HG02759 (cell line): ENCODE measurements around the gene PRCP.
"Not testable (repeated sequence)": the region's sequence is repeated elsewhere in the genome, so short reads cannot be mapped to it uniquely, and the experiment has no call there.

Source experiments
- ATAC-seq: cut with Tn5 transposase; IDR thresholded peaks from one replicate; pipeline ENCODE4 v1.9.1; 2021; ENCODE audit warnings: mild to moderate bottlenecking, moderate library complexity; ENCODE audit not compliant: unreplicated experiment

The PRCP gene

DNA sequence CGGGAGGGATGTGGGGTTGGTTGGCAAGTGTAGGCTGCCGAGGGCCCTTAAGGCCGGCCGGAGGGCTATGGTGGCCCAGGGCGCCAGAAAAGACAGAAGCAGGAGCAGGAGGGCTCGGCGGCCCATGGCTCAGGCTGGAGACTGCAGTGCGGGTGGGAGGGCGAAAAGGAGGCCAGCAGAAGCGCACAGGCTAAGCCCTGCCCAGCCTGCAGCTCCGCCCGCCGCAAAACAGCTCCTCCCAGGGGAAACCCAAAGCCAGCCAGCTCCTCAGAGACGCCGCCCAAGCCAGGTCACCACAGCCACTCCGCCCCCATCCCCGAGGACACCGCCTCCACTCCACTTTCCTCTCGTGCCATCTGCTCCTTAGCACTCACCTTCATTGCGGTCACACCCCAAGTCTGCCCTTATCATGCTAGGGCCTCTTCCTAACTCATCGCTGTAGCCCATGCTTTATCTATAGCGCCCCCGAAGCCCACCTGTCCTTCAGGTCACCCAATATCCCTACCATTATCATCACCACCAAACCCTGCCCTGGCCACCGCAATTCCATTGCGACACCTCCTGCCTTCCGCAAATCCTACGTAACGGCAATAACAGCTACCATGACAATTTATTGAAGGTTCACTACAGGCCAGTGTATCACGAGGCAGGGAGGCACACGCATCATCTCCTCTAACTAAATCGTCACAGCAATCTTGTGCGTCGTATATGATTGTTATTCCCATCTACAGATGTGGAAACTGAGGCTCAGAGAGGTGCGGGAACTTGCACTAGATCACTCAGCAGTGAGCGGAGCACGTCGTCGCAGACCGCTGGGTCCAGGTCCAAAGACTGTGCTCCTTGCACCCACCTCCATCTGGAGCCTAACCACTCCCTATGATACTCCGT, at the start of gene PRCP:
Gene PRCP, minus strand, starts transcription at position 154 of the 888 bp plus-strand sequence. Its CDS starts 28 bp downstream, at position 126.
- peak; percentile 82 for ATAC-seq

DNA sequence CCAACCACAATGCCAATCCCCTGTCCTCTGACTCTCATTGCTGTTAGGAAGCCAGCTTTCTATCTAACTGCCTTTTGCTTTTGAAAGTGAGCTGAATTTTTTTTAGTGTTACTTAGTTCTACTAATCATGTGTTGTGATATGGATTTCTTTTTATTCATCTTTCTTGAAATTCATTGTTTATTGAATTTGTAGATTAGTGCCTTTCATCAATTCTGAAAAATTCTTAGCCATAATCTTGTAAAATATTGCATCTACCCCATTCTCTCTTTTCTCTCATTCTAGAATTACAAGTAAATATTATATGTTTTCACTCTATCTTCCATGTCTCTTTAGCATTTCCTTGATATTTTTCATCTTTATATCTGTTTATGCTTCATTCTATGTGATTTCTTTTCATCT, 49.1 kb upstream of the PRCP start:
- ATAC-seq: no peak

DNA sequence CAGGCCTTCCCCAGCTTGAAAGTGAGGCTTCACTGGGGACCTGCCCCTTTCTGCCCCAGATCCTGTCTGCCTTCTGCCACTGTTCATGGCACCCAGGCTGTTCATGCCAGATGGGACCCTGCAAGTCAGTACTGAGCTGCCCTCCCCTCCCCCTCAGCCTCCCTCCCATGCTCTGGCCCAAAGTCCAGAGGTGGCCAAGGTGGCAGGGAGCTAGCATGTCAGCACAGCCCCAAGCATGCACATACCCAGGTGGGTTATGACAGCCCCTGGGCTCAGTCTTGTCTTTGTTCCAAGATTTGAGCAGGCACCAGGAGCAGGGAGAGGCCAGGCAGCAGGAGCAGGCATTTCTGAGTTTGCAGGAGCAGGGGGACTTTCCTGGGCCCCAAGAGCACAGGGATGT, 45.5 kb upstream of the PRCP start:
- ATAC-seq: no peak

DNA sequence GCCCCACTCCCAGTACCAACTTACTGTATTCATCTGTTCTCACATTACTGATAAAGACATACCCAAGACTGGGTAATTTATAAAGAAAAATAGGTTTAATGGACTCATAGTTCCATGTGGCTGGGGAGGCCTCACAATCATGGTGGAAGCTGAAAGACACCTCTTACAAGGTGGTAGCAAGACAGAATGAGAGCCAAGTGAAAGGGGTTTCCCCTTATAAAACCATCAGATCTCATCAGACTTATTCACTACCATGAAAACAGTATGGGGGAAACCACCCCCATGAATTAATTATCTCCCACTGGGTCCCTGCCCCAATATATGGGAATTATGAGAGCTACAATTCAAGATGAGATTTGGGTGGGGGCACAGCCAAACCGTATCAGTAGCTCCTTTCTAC, 44.8 kb upstream of the PRCP start:
- ATAC-seq: not testable (repeated sequence)

DNA sequence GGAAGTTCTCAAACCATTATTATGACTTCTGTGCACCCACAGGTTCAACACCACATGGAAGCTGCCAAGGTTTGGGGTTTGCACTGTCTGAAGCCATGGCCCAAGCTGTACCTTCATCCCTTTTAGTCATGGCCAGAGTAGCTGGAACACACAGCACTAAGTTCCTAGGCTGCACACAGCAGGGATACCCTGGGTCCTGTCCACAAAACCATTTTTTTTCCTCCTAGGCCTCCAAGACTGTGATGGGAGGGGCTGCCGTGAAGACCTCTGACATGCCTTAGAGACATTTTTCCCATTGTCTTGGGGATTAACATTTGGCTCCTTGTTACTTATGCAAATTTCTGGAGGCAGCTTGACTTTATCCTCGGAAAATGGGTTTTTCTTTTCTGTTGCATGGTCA, 44.0 kb upstream of the PRCP start:
- no peak for ATAC-seq

DNA sequence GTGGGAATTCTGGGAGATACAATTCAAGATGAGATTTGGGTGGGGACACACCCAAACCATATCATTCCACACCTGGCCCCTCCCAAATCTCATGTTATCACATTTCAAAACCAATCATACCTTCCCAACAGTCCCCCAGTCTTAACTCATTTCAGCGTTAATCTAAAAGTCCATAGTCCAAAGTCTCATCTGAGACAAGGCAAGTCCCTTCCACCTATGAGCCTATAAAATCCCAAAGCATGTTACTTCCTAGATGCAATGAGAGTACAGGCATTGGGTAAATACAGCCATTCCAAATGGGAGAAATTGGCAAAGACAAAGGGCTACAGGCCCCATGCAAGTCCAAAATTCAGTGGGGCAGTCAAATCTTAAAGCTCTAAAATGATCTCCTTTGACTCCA, 43.2 kb upstream of the PRCP start:
- not testable (repeated sequence) for ATAC-seq

DNA sequence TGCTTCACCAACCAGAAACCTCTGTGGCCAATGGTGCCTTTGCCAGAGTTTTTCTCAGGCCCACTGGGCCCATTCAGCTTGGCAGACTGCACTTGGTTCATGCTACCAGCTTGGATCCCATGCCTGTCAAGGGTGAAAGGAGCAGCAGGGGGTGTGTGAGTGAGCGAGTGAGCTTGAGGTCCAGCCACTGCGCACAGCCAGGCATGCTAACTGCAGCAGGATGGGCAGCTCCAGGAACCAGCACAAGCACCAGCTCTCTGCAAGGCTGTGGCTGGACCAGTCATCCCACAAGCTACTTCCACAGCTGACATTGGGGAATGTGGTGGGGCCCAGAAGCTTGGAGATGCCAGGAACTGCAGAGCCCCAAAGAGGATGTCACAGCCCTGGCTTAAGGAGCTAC, 42.1 kb upstream of the PRCP start:
- no peak for ATAC-seq

DNA sequence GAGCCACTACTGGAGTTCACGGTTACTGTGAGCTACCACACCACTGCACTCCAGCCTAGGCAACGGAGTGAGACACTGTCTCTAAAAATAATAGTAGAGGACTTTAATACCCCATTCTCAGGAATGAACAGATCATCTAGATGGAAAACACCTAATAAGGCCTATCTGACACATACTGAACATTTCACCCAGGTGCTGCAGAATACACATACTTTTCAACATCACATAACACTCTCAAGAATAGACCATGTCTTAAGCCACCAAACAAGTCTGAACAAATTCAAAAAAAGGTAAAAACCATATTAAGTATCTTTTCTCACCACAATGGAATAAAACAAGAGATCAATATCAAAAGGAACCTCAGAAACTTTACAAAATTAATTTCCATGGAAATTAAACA, 39.2 kb upstream of the PRCP start:
- no peak for ATAC-seq

DNA sequence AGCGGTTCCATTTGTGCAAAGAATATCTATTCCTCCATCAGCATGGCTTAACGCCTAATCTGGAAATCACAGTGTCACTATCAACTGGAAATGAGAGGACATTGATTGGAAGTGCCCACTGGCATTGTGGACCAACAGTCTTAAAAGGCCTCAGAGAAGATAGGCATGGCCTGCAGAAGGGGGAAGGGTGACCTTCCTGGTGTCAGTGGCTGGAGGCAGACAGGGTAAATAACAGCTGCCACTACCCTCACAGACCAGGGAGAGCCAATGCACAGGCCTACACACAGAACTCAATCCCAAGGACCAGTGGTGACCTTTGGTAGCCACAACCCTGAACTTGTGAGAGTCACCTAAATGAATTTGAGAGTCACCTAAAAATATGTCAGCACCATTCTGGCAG, 37.3 kb upstream of the PRCP start:
- ATAC-seq: no peak

DNA sequence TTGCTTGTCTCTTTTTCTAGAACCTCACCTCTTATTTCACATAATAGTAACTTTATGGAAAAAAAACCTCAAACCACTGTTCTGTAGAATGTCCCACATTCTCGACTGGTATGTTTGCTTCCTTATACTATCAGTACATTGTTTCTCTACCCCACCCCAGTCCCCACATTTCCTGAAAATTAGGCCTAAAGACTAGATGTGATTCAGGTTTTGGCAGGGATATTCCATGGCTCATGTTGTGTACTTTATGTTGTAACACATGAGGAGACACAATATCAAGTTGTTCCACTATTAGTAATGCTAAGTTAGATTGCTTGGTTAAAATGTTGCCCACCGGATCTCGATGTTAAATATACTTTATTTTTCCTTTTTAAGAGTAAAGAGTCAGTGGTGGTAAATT, 36.0 kb upstream of the PRCP start:
- no peak for ATAC-seq

DNA sequence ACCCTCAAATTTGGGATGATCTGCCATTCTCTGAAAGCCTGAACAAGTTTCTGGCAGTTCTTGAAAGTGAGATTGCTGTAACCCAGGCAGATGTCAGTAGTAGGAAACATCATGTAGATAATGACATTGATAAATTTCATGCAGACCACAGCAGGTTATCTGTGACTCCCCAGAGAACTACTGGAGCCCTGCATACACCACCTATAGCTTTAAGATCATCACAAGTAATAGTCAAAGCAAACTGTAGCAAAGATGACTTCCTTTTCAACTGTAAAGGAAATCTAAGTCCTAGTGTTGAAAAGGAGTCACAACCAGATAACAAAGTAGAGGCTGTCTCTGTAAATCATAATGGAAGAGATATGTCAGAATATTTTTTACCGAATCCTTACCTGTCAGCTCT, 32.3 kb upstream of the PRCP start:
- ATAC-seq: no peak

DNA sequence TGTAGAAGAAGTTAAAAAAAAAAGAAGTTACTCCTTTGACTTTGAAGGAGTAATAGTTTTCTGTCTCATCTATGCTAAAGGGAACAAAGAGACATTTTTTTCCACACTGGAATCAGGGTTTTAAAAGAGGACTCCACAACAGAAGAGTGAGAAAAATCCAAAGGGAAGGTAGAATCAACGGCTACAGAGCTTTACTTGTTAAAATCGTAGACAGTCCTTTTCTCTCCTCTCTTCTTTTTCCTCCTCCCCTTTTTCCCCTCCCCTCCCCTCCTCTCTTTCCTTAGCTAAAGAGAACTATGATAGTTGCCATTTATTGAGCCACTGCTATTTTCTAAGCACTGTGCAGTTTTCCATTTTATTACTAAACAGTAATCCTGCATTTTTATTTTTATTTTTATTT, 30.5 kb upstream of the PRCP start:
- ATAC-seq: no peak

DNA sequence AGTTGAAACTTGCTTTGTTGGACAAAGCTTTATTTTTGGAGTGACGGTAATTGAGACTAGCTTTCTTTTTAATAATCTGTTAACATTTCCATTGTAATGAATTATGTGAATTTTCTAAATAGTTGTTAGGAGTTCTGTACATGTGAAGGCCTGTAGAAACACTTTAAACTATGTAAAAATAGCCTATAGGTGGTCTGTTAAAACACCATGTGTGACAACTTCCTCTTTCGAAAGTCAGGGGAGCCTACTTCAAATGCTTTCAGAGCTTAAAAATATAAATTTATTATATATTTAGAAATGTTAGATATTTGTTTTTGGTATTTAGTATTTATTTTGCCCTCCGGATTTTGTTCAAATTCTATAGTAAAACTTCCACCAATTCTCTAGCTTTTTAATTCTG, 30.0 kb upstream of the PRCP start:
- no peak for ATAC-seq

DNA sequence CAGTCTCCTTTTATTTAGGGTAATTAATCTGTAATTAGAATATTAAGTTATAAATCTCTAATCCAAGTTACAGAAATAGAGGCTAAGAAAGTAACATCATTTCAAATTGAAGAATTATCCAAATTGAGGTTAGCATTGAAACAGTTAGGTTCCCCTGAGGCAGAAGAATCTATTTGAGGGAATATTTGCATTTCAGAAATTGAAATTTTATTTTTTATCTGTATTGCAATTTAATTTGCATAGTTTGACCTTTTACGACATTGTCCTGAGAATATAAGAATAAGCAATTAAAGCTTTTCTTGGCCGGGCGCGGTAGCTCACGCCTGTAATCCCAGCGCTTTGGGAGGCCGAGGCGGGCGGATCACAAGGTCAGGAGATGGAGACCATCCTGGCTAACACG, 28.9 kb upstream of the PRCP start:
- ATAC-seq: no peak

DNA sequence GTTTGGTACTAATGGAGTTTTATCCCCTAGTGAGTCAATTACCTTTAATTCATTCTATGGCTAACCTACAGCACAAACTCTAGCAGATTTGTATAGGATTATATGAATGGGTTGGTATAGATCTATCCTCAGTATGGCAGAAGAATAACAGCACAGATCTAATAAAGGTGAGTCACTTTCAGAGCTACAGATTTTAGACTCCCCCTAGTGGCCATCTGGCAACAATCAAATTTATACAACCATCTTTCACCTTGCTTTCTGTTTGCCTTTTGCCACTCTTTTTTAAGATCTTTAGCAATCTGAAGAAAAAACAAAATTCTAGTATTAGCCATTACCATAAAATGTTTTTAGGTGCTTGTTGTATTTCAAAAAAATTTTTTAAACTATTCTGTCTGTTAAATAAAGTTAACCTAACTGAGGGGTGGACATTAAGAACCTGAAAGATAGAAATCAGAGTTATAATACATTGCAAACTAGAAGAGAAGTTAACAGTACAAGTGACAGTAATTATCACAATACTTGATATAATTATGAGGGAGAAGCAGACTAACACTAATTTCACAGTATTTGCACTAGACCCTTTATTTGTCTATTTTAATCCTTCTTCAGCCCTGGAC, 27.1 kb upstream of the PRCP start:
- ATAC-seq: peak; percentile 78

DNA sequence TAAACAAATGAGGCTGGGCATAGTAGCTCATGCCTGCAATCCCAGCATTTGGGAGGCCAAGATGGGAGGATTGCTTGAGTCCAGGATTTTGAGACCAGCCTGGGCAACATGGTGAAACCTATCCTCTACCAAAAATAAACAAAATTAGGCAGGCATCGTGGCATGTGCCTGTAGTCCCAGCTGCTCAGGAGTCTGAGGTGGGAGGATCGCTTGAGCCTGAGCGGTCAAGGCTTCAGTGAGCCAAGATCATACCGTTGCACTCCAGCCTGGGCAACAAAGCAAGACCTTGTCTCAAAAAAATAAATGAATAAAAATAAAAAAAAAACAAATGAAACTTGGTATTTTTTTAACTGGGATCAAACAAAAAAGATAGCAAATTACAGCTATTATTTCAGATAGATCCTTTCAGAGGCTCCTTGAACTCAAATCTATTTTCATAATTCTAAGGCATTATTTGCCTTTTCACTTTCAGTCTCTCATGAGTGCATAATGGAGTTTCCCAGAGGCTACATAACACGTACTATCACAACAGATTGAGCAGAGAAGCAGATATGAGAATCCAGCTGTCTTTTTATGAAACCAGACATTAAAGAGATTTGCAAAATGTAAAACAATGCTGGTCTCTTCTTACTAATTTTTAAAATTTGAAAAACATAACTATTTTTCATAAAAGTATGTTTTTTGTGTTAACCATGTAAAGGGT, 24.4 kb upstream of the PRCP start:
- ATAC-seq: no peak

DNA sequence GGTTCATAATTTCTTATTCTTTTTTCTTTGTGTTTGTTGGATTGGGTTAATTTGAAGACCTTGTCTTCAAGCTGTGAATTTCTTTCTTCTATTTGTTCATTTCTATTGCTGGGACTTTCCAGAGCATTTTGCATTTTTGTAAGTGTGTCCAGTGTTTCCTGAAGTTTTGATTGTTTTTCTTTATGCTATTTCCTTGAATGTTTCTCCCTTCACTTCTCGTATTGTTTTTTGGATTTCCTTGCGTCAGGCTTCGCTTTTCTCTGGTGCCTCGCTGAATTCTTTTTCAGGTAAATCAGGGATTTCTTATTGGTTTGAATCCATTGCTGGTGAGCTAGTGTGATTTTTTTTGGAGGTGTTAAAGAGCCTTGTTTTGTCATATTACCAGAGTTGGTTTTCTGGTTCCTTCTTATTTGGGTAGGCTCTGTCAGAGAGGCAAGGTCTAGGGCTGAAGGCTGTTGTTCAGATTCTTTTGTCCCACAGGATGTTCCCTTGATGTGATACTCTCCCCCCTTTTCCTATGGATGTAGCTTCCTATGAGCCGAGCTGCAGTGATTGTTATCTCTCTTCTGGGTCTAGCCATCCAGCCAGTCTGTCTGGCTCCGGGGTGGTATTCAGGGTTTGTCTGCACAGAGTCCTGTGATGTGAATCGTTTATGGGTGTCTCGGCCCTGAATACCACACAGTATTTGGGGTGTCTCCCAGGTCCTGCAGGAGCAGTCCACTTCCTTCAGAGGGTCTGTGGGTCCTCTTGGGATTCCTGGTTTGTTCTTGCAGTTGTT, 22.4 kb upstream of the PRCP start:
- not testable (repeated sequence) for ATAC-seq

DNA sequence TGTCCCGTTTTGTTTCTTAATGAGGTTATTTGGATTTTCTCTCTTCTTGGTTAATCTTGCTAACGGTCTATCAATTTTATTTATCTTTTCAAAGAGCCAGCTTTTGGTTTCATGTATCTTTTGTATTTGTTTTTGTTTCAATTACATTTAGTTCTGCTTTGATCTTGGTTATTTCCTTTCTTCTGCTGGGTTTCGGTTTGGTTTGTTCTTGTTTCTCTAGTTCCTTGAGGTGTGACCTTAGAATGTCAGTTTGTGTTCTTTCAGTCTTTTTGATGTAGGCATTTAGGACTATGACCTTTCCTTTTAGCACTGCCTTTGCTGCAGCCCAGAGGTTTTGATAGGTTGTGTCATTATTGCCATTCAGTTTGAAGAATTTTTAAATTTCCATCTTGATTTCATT, 20.0 kb upstream of the PRCP start:
- not testable (repeated sequence) for ATAC-seq

DNA sequence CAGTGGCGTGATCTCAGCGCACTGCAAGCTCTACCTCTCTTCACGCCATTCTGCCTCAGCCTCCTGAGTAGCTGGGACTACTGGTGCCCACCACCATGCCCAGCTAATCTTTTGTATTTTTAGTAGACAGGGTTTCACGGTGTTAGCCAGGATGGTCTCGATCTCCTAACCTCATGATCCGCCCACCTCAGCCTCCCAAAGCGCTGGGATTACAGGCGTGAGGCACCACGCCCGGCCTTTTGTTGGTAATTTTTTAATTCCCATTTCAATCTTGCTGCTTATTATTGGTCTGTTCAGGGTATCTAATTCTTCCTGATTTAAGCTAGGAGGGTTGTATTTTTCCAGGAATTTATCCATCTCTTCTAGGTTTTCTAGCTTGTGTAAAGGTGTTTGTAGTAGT, 19.6 kb upstream of the PRCP start:
- ATAC-seq: not testable (repeated sequence)

DNA sequence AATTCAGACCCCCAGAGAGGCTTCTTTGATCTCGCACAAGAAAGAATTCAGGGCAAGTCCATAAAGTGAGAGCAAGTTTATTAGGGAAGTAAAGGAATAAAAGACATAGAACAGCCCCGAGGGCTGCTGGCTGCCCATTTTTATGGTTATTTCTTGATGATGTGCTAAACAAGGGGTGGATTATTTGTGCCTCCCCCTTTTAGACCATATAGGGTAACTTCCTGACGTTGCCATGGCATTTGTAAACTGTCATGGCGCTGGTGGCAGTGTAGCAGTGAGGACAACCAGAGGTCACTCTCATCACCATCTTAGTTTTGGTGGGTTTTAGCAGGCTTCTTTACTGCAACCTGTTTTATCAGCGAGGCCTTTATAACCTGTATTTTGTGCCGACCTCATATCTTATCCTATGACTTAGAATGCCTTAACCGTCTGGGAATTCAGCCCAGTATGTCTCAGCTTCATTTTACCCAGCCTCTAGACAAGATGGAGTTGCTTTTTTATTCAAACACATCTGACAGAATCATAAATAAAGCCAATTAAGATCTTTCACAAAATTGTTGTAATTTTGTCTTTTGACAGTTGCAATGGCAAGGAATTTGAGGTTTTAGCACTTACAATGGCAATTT, 8.9 kb upstream of the PRCP start:
- no peak for ATAC-seq

DNA sequence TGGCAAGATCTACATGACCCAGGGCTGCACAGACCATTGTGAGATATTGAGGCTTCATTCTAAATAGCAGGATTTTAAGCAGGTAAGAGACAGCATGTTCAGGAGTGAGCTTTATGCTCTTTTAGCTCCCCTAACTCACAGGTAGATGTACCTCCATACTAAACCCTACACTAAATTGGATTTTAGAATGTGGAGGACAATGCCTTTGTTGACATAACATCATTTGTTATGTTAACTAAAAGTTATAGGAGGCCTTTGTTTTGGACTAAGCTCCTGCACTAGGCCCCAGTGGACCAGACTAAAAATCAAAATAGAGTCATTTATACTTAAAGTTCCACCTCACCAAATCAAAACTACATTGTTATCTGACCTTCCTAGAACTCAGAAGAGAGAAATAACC, 8.1 kb upstream of the PRCP start:
- ATAC-seq: no peak
